SK-N-SH (cell line): ENCODE measurements around the gene TMEM132D. TPM values are rescaled to one million over a fixed set of nuclear protein-coding genes. Genes with fewer than 3 reads are reported as not detected.

ENCODE experiments used
- CTCF ChIA-PET: fragments of 300-600, 350-600 bp; formaldehyde crosslinking; extraction: SDS; loops from one replicate; lab custom pipeline; 2021; lab: Yijun Ruan, JAX
- POLR2A ChIA-PET: fragments of 350-600 bp; sonication (Branson Sonifier 250); formaldehyde crosslinking; extraction: SDS; loops from one replicate; lab custom pipeline; 2020; ENCODE audit warnings: antibody characterized with exemption, inconsistent platforms; lab: Yijun Ruan, JAX
- DNase-seq: peaks from one replicate; pipeline ENCODE4 v3.0.0; 2012
- H2AFZ ChIP-seq: fragments of 200-600 bp; sonication (generic); 2 replicates; pipeline ENCODE4 v1.8.1; 2016; ENCODE audit warnings: antibody characterized with exemption, mild to moderate bottlenecking, low read depth
- H3F3A ChIP-seq: fragments of 200-600 bp; sonication (generic); replicated peaks from 2 replicates; pipeline ENCODE3; 2016; ENCODE audit warnings: antibody characterized with exemption, mild to moderate bottlenecking; ENCODE audit not compliant: insufficient read depth
- H3K27ac ChIP-seq, 2 experiments: fragments of 200-500 bp in 1 of 2; fragments of 200-600 bp in 1 of 2; sonication (Bioruptor generic) in 1 of 2; sonication (generic), shearing (Covaris generic) in 1 of 2; 2 replicates each; pipeline versions ENCODE4 v1.5.1 to v1.6.1; 2014 to 2016; ENCODE audit warnings: low read depth in 2 of 2, inconsistent platforms in 1 of 2, low read length in 1 of 2, mild to moderate bottlenecking in 1 of 2, mixed read lengths in 1 of 2
- H3K27me3 ChIP-seq: fragments of 200-600 bp; sonication (generic), shearing (Covaris generic); 2 replicates; pipeline ENCODE4 v1.6.1; 2016; ENCODE audit warnings: mixed run types; ENCODE audit not compliant: insufficient read depth
- H3K36me3 ChIP-seq, 2 experiments: fragments of 200-500 bp in 1 of 2; fragments of 200-600 bp in 1 of 2; sonication (Bioruptor generic) in 1 of 2; sonication (generic) in 1 of 2; replicated peaks in 1 of 2; 2 replicates each; pipeline versions ENCODE3 to v1.5.1; 2014 to 2016; ENCODE audit warnings: low read length in 1 of 2, mild to moderate bottlenecking in 1 of 2; ENCODE audit not compliant: insufficient read depth in 2 of 2, control insufficient read depth in 1 of 2
- H3K4me1 ChIP-seq, 2 experiments: fragments of 200-500 bp in 1 of 2; fragments of 200-600 bp in 1 of 2; sonication (Bioruptor generic) in 1 of 2; sonication (generic), shearing (Covaris generic) in 1 of 2; 2 replicates each; pipeline versions ENCODE4 v1.5.1 to v1.6.1; 2014 to 2016; ENCODE audit warnings: low read depth in 1 of 2, low read length in 1 of 2, mixed run types in 1 of 2; ENCODE audit not compliant: insufficient read depth in 2 of 2, control insufficient read depth in 1 of 2
- H3K4me2 ChIP-seq: fragments of 200-600 bp; sonication (generic), shearing (Covaris generic); 2 replicates; pipeline ENCODE4 v1.6.1; 2017; ENCODE audit warnings: mixed run types
- H3K4me3 ChIP-seq, 2 experiments: fragments of 200-500 bp in 1 of 2; fragments of 200-600 bp in 1 of 2; sonication (Bioruptor generic) in 1 of 2; sonication (generic), shearing (Covaris generic) in 1 of 2; 2 replicates each; pipeline versions ENCODE4 v1.5.1 to v1.8.1; 2014 to 2016; ENCODE audit warnings: low read depth in 2 of 2, inconsistent platforms in 1 of 2, low read length in 1 of 2, mild to moderate bottlenecking in 1 of 2, mixed read lengths in 1 of 2, moderate library complexity in 1 of 2
- H3K79me2 ChIP-seq: fragments of 200-600 bp; sonication (generic); 2 replicates; pipeline ENCODE4 v1.8.1; 2017; ENCODE audit warnings: mild to moderate bottlenecking; ENCODE audit not compliant: insufficient read depth
- H3K9ac ChIP-seq: fragments of 200-600 bp; sonication (generic); 2 replicates; pipeline ENCODE4 v1.6.1; 2017; ENCODE audit warnings: mixed run types
- H3K9me2 ChIP-seq: fragments of 200-600 bp; sonication (generic); 2 replicates; pipeline ENCODE4 v1.6.1; 2017; ENCODE audit warnings: mixed run types
- H3K9me3 ChIP-seq: fragments of 200-600 bp; sonication (generic); 2 replicates; pipeline ENCODE4 v1.6.1; 2017; ENCODE audit warnings: mixed run types, mild to moderate bottlenecking, moderate library complexity
- H4K20me1 ChIP-seq: fragments of 200-600 bp; sonication (generic); 2 replicates; pipeline ENCODE4 v1.6.1; 2017; ENCODE audit warnings: mild to moderate bottlenecking, mixed run types; ENCODE audit not compliant: insufficient read depth
- CHD2 ChIP-seq: fragments of 150-350 bp; IDR thresholded peaks from 2 replicates; pipeline ENCODE4 v1.6.1; 2018; ENCODE audit warnings: low read length; ENCODE audit not compliant: partially characterized antibody
- CTCF ChIP-seq: fragments of 200-600 bp; sonication (generic); IDR thresholded peaks from 2 replicates; pipeline ENCODE4 v1.6.1; 2017; ENCODE audit warnings: antibody characterized with exemption, mild to moderate bottlenecking, moderate library complexity
- EP300 ChIP-seq, 2 experiments: IDR thresholded peaks; 2 replicates each; pipeline versions ENCODE4 v1.4.0 to v1.6.1; 2012; ENCODE audit warnings: borderline replicate concordance in 1 of 2, low read depth in 1 of 2, low read length in 1 of 2
- FOSL2 ChIP-seq: IDR thresholded peaks from 2 replicates; pipeline ENCODE4 v1.4.0; 2012; ENCODE audit warnings: low read depth, mild to moderate bottlenecking, moderate library complexity, borderline replicate concordance
- GABPA ChIP-seq: IDR thresholded peaks from 2 replicates; pipeline ENCODE4 v1.4.0; 2012; ENCODE audit warnings: low read depth, mild to moderate bottlenecking
- IRF3 ChIP-seq: fragments of 150-350 bp; IDR thresholded peaks from 2 replicates; pipeline ENCODE4 v1.6.1; 2016; ENCODE audit warnings: mild to moderate bottlenecking, low read depth, low read length
- JUND ChIP-seq: IDR thresholded peaks from 2 replicates; pipeline ENCODE4 v1.4.0; 2012
- MAX ChIP-seq: IDR thresholded peaks from 2 replicates; pipeline ENCODE4 v1.4.0; 2012; ENCODE audit warnings: low read depth
- MEF2A ChIP-seq: IDR thresholded peaks from 2 replicates; pipeline ENCODE4 v1.4.0; 2012; ENCODE audit warnings: low read depth, borderline replicate concordance
- MXI1 ChIP-seq: IDR thresholded peaks from 2 replicates; pipeline ENCODE4 v1.6.1; 2012; ENCODE audit warnings: mild to moderate bottlenecking, low read depth, low read length, improper control_type of control experiment
- NRF1 ChIP-seq: IDR thresholded peaks from 2 replicates; pipeline ENCODE4 v1.6.1; 2012; ENCODE audit warnings: low read depth, mild to moderate bottlenecking, low read length
- POLR2AphosphoS5 ChIP-seq: IDR thresholded peaks from 2 replicates; pipeline ENCODE4 v1.6.1; 2012; ENCODE audit warnings: low read depth, low read length
- RAD21 ChIP-seq: IDR thresholded peaks from 2 replicates; pipeline ENCODE4 v1.6.1; 2012; ENCODE audit warnings: mild to moderate bottlenecking, low read length
- SMC3 ChIP-seq: IDR thresholded peaks from 2 replicates; pipeline ENCODE4 v1.6.1; 2012; ENCODE audit warnings: low read depth, low read length, improper control_type of control experiment
- TAF1 ChIP-seq: IDR thresholded peaks from 2 replicates; pipeline ENCODE4 v1.6.1; 2012; ENCODE audit warnings: low read depth, mild to moderate bottlenecking, low read length, moderate library complexity, borderline replicate concordance
- USF2 ChIP-seq: fragments of 150-350 bp; IDR thresholded peaks from 2 replicates; pipeline ENCODE4 v1.6.1; 2017; ENCODE audit warnings: antibody characterized with exemption, low read length, low read depth, borderline replicate concordance
- WGBS: methylation state at CpG from one replicate; pipeline ENCODE4 v1.1.6; 2017; ENCODE audit warnings: low lambda C conversion rate; 5-methylcytosine and 5-hydroxymethylcytosine counted together
- polyA plus RNA-seq, 3 experiments: library from polyadenylated mRNA; depleted of rRNA; stranded (reverse); fragments of >200 nt; gene quantifications; 2 replicates each; pipeline ENCODE4 v1.2.3, GENCODE V29; 2012
- TF ChIP-seq, protein P1 (sequence below): IDR thresholded peaks from 2 replicates; pipeline ENCODE4 v1.4.0; 2012; ENCODE audit warnings: low read depth, borderline replicate concordance

Gene TMEM132D
- polyA plus RNA-seq, 1 of the 3 experiments (the other 2 are of a cell fraction) = not detected

- TF ChIP-seq SMC3 = no peak
- no peak for TF ChIP-seq USF2
- TF ChIP-seq CTCF = no peak
- no peak for TF ChIP-seq FOSL2
- TF ChIP-seq POLR2AphosphoS5 = no peak
- no peak for TF ChIP-seq MEF2A
- CTCF ChIA-PET = no interaction called here
- no peaks in the 10 kb centered on the region for H3K27me3 ChIP-seq
- no peaks in the 10 kb centered on the region for H3K9me3 ChIP-seq
- no peak for DNase-seq
- no peaks in the 10 kb centered on the region for H3K36me3 ChIP-seq
- H2AFZ ChIP-seq = no peak overlapping the region
- H3K79me2 ChIP-seq = no peaks in the 10 kb centered on the region
- H3F3A ChIP-seq = no peaks in the 10 kb centered on the region
- H3K4me3 ChIP-seq = no peak overlapping the region
- WGBS = 48% methylated on average over 9 of the region's 9 CpGs
- H3K9me2 ChIP-seq = no peaks in the 10 kb centered on the region
- POLR2A ChIA-PET = no interaction called here
- no peaks in the 10 kb centered on the region for H3K4me1 ChIP-seq
- H3K27ac ChIP-seq = no peak overlapping the region
- H3K4me2 ChIP-seq = no peak overlapping the region
- no peak overlapping the region for H3K9ac ChIP-seq
- no peaks in the 10 kb centered on the region for H4K20me1 ChIP-seq
Measured at GRCh38 chr12:129659961-129660622, 243.7 kb downstream of the TMEM132D start.

DNA sequence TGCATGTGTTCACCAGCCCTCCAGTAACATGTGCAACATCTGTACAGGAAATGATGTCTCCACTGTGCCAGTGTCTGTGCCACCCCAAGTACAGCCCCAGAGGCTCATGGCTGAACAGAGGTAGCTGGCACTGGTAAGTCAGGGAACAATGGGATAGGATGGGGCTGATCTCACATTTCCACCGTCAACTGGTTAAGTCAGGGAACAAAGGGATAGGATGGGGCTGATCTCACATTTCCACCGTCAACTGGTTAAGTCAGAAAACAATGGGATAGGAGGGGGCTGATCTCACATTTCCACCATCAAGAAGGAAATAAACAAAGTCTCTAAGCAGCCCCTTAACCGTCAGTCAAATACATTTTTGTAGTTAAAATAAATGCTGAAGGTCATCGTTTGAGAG is 246.6 kb downstream of the TMEM132D start:
- WGBS = 27% methylated on average over 4 of the region's 4 CpGs
- Histone ChIP-seq H3K9me3 (no peaks in the 10 kb centered on the region), H3K27me3 (no peaks in the 10 kb centered on the region), H4K20me1 (no peaks in the 10 kb centered on the region), H3K9ac (no peak overlapping the region), H3K4me3 (no peak overlapping the region), H3K4me1 (no peaks in the 10 kb centered on the region), H3K27ac (no peak overlapping the region), H3K36me3 (no peaks in the 10 kb centered on the region), H3K9me2 (no peaks in the 10 kb centered on the region), H3K4me2 (no peak overlapping the region), H3K79me2 (no peaks in the 10 kb centered on the region), H2AFZ (no peak overlapping the region), H3F3A (no peaks in the 10 kb centered on the region)
- ChIA-PET POLR2A (no interaction called here), CTCF (no interaction called here)
- no peak for DNase-seq
- no peak for TF ChIP-seq MAX
- TF ChIP-seq TAF1 = no peak
- no peak for TF ChIP-seq NRF1
- no peak for TF ChIP-seq GABPA
- TF ChIP-seq SMC3 = no peak
- no peak for TF ChIP-seq FOSL2
- TF ChIP-seq RAD21 = no peak
- TF ChIP-seq MEF2A = no peak
- TF ChIP-seq, protein P1, sequence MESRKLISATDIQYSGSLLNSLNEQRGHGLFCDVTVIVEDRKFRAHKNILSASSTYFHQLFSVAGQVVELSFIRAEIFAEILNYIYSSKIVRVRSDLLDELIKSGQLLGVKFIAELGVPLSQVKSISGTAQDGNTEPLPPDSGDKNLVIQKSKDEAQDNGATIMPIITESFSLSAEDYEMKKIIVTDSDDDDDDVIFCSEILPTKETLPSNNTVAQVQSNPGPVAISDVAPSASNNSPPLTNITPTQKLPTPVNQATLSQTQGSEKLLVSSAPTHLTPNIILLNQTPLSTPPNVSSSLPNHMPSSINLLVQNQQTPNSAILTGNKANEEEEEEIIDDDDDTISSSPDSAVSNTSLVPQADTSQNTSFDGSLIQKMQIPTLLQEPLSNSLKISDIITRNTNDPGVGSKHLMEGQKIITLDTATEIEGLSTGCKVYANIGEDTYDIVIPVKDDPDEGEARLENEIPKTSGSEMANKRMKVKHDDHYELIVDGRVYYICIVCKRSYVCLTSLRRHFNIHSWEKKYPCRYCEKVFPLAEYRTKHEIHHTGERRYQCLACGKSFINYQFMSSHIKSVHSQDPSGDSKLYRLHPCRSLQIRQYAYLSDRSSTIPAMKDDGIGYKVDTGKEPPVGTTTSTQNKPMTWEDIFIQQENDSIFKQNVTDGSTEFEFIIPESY = no peak
- no peak for TF ChIP-seq MXI1
- no peak for TF ChIP-seq CHD2
- TF ChIP-seq IRF3 = no peak
- no peak for TF ChIP-seq EP300 (IDR thresholded peaks at IDR 0.05; ENCODE audit: borderline replicate concordance in 1 of 2, low read depth in 1 of 2, low read length in 1 of 2)
- no peak for TF ChIP-seq JUND
